ENCODE results near the gene CCDC73. TPM values are rescaled to one million over a fixed set of nuclear protein-coding genes. Genes with fewer than 3 reads are reported as not detected.

The CCDC73 gene
- total and polyA plus RNA-seq, 10 of the 15 experiments (the other 5 are each of a cell fraction or from before 2014, with no cell fraction given) = 0.05 to 0.57 (median 0.14) TPM

GRCh38 chr11:32706985-32707741 lies 87.3 kb downstream of the CCDC73 start:
- WGBS (ENCODE audit: insufficient coverage, insufficient replicate concordance, low lambda C conversion rate, missing lambda C conversion rate) = 55% methylated on average over 7 of the region's 7 CpGs
- CTCF ChIA-PET = interaction anchor here (0.8 to 1.0 kb wide), 3 partner anchors 12 to 385 kb away, joined by 3 to 5 read pairs (median 3); no protein-coding TSS in a partner anchor
- TF ChIP-seq NKRF (conservative IDR thresholded peaks at IDR 0.05) (no peak), SPI1 (IDR thresholded peaks at IDR 0.05; ENCODE audit: borderline replicate concordance, insufficient read depth, low read depth, low read length) (no peak), NFYB (IDR thresholded peaks at IDR 0.05; ENCODE audit: insufficient read depth, low read depth, low read length) (no peak), CHD1 (IDR thresholded peaks at IDR 0.05; ENCODE audit: low read depth, low read length) (no peak), ESRRA (IDR thresholded peaks at IDR 0.05; ENCODE audit: low read length) (no peak), POLR2AphosphoS5 (IDR thresholded peaks at IDR 0.05; ENCODE audit: low read length) (no peak), HSF1 (IDR thresholded peaks at IDR 0.05; ENCODE audit: low read depth, low read length) (no peak), SKIL (IDR thresholded peaks at IDR 0.05; ENCODE audit: low read depth, poor library complexity, severe bottlenecking) (no peak), ZNF384 (IDR thresholded peaks at IDR 0.05; ENCODE audit: borderline replicate concordance, low read depth, low read length) (no peak), IRF5 (IDR thresholded peaks at IDR 0.05; ENCODE audit: borderline replicate concordance) (no peak), YBX1 (IDR thresholded peaks at IDR 0.05) (no peak), BMI1 (IDR thresholded peaks at IDR 0.05; ENCODE audit: borderline replicate concordance) (no peak), ATF7 (IDR thresholded peaks at IDR 0.05; ENCODE audit: low read depth) (peak; percentile 87), PML (IDR thresholded peaks at IDR 0.05; ENCODE audit: low read length) (0 out of 2 replicates have a peak, but pooled peaks have one; percentile 26), EZH2 (IDR thresholded peaks at IDR 0.05; ENCODE audit: borderline replicate concordance, control insufficient read depth, low read depth, low read length) (no peak), FOS (IDR thresholded peaks at IDR 0.05; ENCODE audit: borderline replicate concordance, extremely low read depth, insufficient read length) (no peak)

More at GRCh38 chr11:32706985-32707741, 87.3 kb downstream of the CCDC73 start:
- Histone ChIP-seq H3K9ac (ENCODE audit: control insufficient read depth, insufficient read depth, low read length) (no peak overlapping the region), H3K4me2 (ENCODE audit: control insufficient read depth, insufficient read depth) (no peak overlapping the region), H3K27ac (ENCODE audit: control insufficient read depth, insufficient read depth) (no peak overlapping the region), H2AFZ (ENCODE audit: control insufficient read depth, low read depth, low read length) (no peak overlapping the region), H4K20me1 (ENCODE audit: control insufficient read depth, insufficient read depth) (no peaks in the 10 kb centered on the region), H3K36me3 (ENCODE audit: control insufficient read depth in 2 of 2, insufficient read depth in 2 of 2, low read length in 1 of 2) (no peaks in the 10 kb centered on the region), H3K4me3 (no peak overlapping the region), H3K27me3 (replicated peaks in 1 of 2; ENCODE audit: control insufficient read depth in 2 of 2, insufficient read depth in 2 of 2, low read length in 1 of 2) (no peaks in the 10 kb centered on the region), H3K4me1 (ENCODE audit: control insufficient read depth, insufficient read depth, low read length) (peaks cover 3% of the 10 kb centered on the region; the same call in 1 of the 2 replicates), H3K9me3 (replicated peaks; ENCODE audit: control insufficient read depth, insufficient read depth, low read length) (no peaks in the 10 kb centered on the region; the same call in 1 of the 3 replicates), H3K79me2 (ENCODE audit: control insufficient read depth, insufficient read depth, low read length) (no peaks in the 10 kb centered on the region)
- DNase-seq (ENCODE audit: low read depth, low spot score) (peak; percentile 5), ATAC-seq (peak; percentile 99), FAIRE-seq (peak; percentile 44)
- POLR2A ChIA-PET = no interaction called here
- SMC1A ChIA-PET (ENCODE audit: uncharacterized antibody, unreplicated experiment) = interaction anchor here (1.1 to 1.4 kb wide), 3 partner anchors 9 to 63 kb away, joined by 3 to 10 read pairs (median 3); no protein-coding TSS in a partner anchor
- in situ Hi-C loops (cut with MboI) = no loop called here
- RAD21 ChIA-PET (ENCODE audit: unreplicated experiment) = interaction anchor here (1.8 kb wide), 1 partner anchor 10 kb away, joined by 5 read pairs; no protein-coding TSS in a partner anchor
- intact Hi-C loops (cut with micrococcal nuclease; ENCODE audit: unreplicated experiment) = no loop called here
- no TSS peak for BruUV-seq (replicated peaks)

Data from GM12878 (cell line).